CD4-positive, alpha-beta T cell treated with Interleukin-2 at 100 ng/mL for 4 hours (primary cell): ENCODE measurements around the gene CRYBB2.
"Not testable (repeated sequence)": the region's sequence is repeated elsewhere in the genome, so short reads cannot be mapped to it uniquely, and the experiment has no call there.

Experiments used
- DNase-seq: peaks from one replicate; pipeline ENCODE4 v3.0.0-alpha.2; 2020; ENCODE audit warnings: low spot score

Gene CRYBB2

GRCh38 chr22:25233706-25234105 lies 14.3 kb downstream of the CRYBB2 start:
- DNase-seq, result not testable (repeated sequence)

DNA sequence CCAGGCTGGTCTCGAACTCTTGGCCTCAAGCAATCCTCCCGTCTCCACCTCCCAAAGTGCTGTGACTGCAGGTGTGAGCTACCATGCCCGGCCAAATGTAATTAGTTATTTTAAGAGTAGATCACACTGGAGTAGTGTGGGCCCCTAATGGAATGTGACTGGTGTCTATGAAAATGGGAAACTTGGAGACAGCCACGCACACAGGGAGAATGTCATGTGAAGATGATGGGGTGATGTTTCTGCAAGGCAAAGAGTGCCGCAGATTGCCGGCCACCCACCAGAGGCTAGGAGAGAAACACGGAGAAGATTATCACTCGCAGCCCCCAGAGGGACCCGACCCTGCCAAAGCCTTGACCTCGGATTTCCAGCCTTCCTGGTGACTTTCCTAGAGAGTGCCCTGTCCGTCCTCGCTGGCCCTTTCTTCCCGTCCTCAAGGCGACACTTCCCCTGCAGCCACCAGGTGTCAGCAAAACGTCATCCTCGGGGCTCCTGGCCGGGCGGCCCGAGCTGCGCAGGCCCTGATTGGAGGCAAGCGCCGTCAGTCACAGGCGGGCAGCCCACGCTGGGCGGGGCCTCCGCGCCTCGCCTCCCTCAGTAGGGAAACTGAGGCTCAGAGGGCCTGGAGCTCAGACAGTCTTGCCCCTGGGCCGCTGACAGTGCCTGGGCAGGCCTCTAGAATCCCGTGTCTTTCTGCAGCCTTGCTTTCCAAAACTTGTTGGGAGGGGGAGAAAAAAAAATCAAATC lies 16.3 kb downstream of the CRYBB2 start:
- DNase-seq, result peak; percentile 29

GRCh38 chr22:25236417-25236816 lies 17.0 kb downstream of the CRYBB2 start:
- DNase-seq, result no peak

- no peak for DNase-seq
These were observed 18.1 kb downstream of the CRYBB2 start for GRCh38 chr22:25237503-25237902.

GRCh38 chr22:25238058-25238457 lies 18.6 kb downstream of the CRYBB2 start:
- DNase-seq, result not testable (repeated sequence)

- DNase-seq, result not testable (repeated sequence)
These were observed 35.7 kb downstream of the CRYBB2 start for GRCh38 chr22:25255169-25255568.

DNA sequence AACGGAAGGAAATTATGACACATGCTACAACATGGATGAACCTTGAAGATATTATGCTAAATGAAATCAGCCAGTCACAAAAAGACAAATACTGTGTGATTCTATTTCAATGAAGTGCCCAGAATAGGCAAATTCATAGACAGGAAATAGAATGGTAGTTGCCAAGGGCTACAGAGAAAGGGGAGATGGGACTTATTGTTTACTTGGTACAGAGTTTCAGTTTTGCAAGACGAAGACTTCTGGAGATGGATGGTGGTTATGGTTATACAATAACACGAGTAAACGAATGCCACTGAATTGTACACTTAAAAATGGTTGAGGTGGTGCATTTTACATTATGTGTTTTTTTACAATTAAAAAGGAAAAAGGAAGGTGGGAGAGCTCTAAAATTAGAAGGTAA lies 48.1 kb downstream of the CRYBB2 start:
- DNase-seq, result not testable (repeated sequence)

DNA sequence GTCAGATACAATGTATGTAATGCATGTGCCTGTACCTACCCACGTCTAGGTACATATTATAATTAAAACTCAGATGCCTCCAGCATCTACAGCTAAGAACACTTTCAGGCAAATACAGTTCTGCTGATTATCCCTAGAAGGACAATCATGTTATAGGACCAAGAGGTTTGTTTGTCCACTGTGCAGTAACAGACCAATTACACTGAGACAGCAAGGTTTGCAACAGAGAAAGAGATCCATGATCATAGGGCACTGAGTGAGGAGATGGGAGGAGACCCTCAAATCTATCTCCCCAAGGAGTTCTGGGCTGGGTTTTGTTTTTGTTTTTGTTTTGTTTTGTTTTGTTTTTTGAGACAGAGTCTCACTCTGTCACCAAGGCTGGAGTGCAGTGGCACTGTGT lies 49.5 kb downstream of the CRYBB2 start:
- DNase-seq, result not testable (repeated sequence)

DNA sequence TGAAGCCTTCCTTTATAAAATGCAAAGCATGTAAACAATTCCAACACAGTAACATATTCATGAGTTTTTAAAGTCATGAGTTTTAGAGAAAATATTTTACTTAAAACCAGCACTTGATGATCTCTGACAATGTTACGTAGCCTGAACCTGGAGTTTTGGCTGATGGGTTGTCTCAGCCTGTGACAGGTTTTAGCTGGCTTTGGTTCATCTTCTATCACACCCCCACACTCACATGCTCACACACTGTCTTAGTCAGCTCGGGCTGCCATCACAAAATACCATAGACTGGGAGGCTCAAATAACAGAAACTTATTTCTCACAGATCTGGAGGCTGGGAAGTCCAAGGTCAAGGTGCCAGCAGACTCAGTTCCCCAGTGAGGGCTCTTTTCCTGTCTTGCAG lies 50.6 kb downstream of the CRYBB2 start:
- not testable (repeated sequence) for DNase-seq

GRCh38 chr22:25273231-25273630 lies 53.8 kb downstream of the CRYBB2 start:
- not testable (repeated sequence) for DNase-seq

DNA sequence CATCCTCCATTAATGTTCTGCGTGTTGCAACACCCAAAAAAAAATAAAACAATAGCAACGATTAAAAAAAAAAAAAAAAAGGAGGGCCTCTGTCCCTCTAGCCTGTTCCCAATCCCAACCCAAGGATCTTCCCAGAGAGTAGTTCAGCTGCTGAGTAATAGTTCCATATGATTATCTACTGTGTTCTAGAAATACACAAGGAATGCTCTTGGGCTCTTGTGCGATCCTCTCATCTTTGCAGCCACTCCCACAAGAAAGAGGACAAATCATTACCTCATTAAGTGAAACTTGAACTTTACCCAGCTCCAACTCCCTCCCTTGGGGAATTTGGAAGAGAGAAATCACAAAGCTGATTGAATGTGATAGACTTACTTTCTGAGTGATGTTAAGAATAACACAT lies 54.5 kb downstream of the CRYBB2 start:
- not testable (repeated sequence) for DNase-seq

DNA sequence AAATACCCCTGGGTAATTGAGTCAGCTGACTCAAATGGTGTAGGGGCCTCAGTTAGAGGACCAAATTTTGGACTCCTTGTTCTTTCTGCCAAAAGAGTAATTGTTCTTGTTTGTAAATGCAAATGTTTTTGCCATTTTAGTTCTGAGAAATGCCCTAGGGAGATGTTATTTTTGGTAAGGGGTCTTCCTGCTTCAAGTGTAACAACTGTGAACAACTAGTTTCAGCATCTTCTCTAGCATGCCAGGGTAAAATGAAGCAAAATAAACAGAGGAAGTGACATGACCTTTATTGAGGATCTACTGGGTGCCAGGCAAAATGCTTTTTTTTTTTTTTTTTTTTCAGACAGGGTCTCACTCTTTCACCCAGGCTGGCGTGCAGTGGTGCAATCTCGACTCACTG lies 60.7 kb downstream of the CRYBB2 start:
- DNase-seq, result not testable (repeated sequence)
